ENCODE measurements around the gene NUDCD2. TPM values are rescaled to one million over a fixed set of nuclear protein-coding genes. Genes with fewer than 3 reads are reported as not detected.

NUDCD2 gene
- total RNA-seq, 6 experiments from 2014 or later: 2.0 to 16.9 (median 11.8) TPM

DNA sequence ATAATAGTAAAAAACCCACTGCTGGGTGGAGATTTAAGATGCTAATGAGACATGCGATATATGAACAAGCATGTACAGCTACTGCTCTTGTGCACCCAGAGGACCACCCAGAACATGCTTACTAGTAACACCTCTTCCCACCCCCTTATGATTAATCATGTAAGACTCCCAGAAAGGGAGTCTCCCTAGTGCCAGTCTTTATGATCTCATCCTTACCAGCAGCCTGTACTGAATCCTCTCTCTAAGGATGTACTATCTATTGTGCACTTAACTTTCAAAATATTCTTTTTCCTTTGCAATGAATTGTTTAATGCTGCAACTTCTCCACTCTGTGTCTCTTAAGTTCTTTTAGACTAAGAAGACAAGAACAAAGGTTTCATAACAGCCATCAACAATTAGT, 36.4 kb upstream of the NUDCD2 start:
- intact Hi-C loops (cut with DNase I): no loop called here
- 91% methylated on average over 1 of the region's 1 CpG for whole genome bisulfite sequencing (ENCODE audit: insufficient coverage, low coverage, low lambda C conversion rate, missing lambda C conversion rate)
- TF ChIP-seq, protein P1, sequence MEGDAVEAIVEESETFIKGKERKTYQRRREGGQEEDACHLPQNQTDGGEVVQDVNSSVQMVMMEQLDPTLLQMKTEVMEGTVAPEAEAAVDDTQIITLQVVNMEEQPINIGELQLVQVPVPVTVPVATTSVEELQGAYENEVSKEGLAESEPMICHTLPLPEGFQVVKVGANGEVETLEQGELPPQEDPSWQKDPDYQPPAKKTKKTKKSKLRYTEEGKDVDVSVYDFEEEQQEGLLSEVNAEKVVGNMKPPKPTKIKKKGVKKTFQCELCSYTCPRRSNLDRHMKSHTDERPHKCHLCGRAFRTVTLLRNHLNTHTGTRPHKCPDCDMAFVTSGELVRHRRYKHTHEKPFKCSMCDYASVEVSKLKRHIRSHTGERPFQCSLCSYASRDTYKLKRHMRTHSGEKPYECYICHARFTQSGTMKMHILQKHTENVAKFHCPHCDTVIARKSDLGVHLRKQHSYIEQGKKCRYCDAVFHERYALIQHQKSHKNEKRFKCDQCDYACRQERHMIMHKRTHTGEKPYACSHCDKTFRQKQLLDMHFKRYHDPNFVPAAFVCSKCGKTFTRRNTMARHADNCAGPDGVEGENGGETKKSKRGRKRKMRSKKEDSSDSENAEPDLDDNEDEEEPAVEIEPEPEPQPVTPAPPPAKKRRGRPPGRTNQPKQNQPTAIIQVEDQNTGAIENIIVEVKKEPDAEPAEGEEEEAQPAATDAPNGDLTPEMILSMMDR (IDR thresholded peaks at IDR 0.05): no peak
- no peak for TF ChIP-seq POLR2A (IDR thresholded peaks at IDR 0.05)

DNA sequence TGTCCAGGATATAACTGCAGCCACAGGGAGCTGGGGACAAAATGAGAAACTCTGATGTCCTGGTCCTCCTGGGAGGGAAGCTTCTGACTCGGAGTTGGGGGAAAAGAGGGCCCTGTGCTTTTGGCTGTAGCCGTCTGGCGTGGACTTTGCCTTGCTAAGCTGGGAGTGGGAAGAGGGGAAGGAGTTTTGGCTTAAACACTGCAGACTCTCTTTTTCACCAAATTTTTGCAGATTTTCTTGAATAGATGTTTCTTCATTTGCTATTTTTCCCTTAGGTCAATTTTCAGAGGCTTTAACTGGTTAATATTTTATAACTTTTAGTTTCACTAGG, 29.8 kb upstream of the NUDCD2 start:
- TF ChIP-seq POLR2A (IDR thresholded peaks at IDR 0.05): no peak
- TF ChIP-seq, protein P1 (IDR thresholded peaks at IDR 0.05): no peak
- no peaks in the 10 kb centered on the region for H3K27me3 ChIP-seq
- H3K4me1 ChIP-seq: peaks cover 0 to 10% (median 4%) of the 10 kb centered on the region in 4 donors
- H3K4me3 ChIP-seq: no peak overlapping the region
- intact Hi-C loops (cut with DNase I): no loop called here
- ATAC-seq (peak; percentile 49 to 77 (median 62)), DNase-seq (no peak)
- WGBS (ENCODE audit: insufficient coverage, low coverage, low lambda C conversion rate, missing lambda C conversion rate): 13% methylated on average over 1 of the region's 3 CpGs
- peak overlapping the region in 2 of 3 donors; percentile 29 to 65 for H3K27ac ChIP-seq
- no peaks in the 10 kb centered on the region for H3K36me3 ChIP-seq
- no peaks in the 10 kb centered on the region for H3K9me3 ChIP-seq

More for the DNA sequence above, 36.4 kb upstream of the NUDCD2 start:
- Histone ChIP-seq H3K4me1 (peaks cover 0 to 16% (median 0%) of the 10 kb centered on the region in 4 donors), H3K27ac (no peak overlapping the region), H3K36me3 (no peaks in the 10 kb centered on the region), H3K9me3 (no peaks in the 10 kb centered on the region), H3K4me3 (no peak overlapping the region), H3K27me3 (no peaks in the 10 kb centered on the region)
- DNase-seq (no peak), ATAC-seq (no peak)

DNA sequence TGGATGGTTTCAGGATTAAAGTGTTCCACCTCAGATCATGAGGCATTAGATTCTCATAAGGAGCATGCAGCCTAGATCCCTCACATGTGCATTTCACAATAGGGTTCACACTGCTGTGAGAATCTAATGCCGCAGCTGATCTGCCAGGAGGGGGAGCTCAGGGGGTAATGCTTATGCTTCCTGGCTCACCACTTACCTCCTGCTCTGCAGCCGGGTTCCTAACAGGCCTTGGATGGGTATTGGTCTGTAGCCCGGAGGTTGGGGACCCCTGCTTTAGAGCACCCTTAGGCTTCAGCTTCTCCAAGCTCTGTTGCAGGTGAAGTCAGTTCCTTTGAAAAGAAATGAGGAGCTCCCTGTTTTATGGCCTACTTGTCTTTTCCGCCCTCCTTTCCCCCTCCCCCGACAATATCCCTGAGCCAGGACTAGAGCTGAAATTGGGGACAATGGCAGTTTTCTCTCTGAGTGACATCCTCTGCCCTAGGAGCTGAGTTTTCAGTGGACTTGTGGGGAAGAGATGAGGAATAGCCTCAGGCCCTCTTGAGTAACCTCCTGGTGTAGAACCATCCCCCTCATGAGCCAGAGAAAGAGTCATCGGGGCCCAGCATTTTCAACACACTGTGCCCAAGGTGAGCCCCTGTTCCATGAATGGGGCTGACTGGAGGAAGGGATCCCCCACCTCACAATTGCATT, 29.3 kb upstream of the NUDCD2 start:
- ATAC-seq: peak; percentile 73 to 90 (median 87)
- Histone ChIP-seq H3K4me1 (peaks cover 0 to 10% (median 4%) of the 10 kb centered on the region in 4 donors), H3K27ac (peak overlapping the region in 2 of 3 donors; percentile 29 to 65), H3K27me3 (no peaks in the 10 kb centered on the region), H3K9me3 (no peaks in the 10 kb centered on the region), H3K36me3 (no peaks in the 10 kb centered on the region), H3K4me3 (no peak overlapping the region)
- intact Hi-C loops (cut with DNase I): no loop called here
- WGBS (ENCODE audit: insufficient coverage, low coverage, low lambda C conversion rate, missing lambda C conversion rate): 50% methylated on average over 4 of the region's 6 CpGs
- TF ChIP-seq POLR2A (IDR thresholded peaks at IDR 0.05): no peak
- TF ChIP-seq, protein P1 (IDR thresholded peaks at IDR 0.05): peak; percentile 25 to 51 (median 34)
- DNase-seq: peak in 2 of 3 donors; percentile 58 to 59

DNA sequence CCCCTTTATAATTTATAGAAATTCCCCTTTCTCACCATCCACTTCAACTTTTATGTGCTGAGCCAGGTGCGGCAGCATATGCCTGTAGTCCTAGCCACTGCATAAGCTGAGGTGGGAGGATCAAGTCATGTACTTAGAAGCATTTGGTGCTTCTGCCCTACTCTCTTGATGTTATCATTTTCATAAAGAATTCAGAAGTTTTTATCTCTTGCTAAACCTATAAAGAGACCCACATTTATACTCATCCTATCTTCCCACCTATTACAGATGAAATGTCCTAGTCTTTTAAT, 19.0 kb upstream of the NUDCD2 start:
- H3K4me1 ChIP-seq: no peaks in the 10 kb centered on the region
- DNase-seq (no peak), ATAC-seq (no peak)
- no peaks in the 10 kb centered on the region for H3K36me3 ChIP-seq
- 100% methylated on average over 1 of the region's 1 CpG for WGBS (ENCODE audit: insufficient coverage, low coverage, low lambda C conversion rate, missing lambda C conversion rate)
- no peaks in the 10 kb centered on the region for H3K27me3 ChIP-seq
- TF ChIP-seq, protein P1 (IDR thresholded peaks at IDR 0.05): no peak
- no peak for TF ChIP-seq POLR2A (IDR thresholded peaks at IDR 0.05)
- H3K9me3 ChIP-seq: no peaks in the 10 kb centered on the region
- H3K4me3 ChIP-seq: no peak overlapping the region
- intact Hi-C loops (cut with DNase I): no loop called here
- no peak overlapping the region for H3K27ac ChIP-seq

All from right lobe of liver (tissue), 6 donors.